SK-N-MC (cell line): Measurements from ENCODE around the gene SRP9.

Experiments
- EZH2 ChIP-seq: fragments of 200-600 bp; sonication (generic); IDR thresholded peaks from one replicate; pipeline ENCODE4 v1.6.1; 2017; ENCODE audit warnings: antibody characterized with exemption
- POLR2AphosphoS5 ChIP-seq: IDR thresholded peaks from 2 replicates; pipeline ENCODE4 v1.6.1; 2012; ENCODE audit warnings: mild to moderate bottlenecking, low read depth, low read length, borderline replicate concordance

- TF ChIP-seq EZH2 = no peak
- no peak for TF ChIP-seq POLR2AphosphoS5
Measured at GRCh38 chr1:225808136-225808535, 30.5 kb downstream of the SRP9 start.
